ENCODE data around the gene PDILT.
"Not testable (repeated sequence)": the region's sequence is repeated elsewhere in the genome, so short reads cannot be mapped to it uniquely, and the experiment has no call there.

The PDILT gene, protein sequence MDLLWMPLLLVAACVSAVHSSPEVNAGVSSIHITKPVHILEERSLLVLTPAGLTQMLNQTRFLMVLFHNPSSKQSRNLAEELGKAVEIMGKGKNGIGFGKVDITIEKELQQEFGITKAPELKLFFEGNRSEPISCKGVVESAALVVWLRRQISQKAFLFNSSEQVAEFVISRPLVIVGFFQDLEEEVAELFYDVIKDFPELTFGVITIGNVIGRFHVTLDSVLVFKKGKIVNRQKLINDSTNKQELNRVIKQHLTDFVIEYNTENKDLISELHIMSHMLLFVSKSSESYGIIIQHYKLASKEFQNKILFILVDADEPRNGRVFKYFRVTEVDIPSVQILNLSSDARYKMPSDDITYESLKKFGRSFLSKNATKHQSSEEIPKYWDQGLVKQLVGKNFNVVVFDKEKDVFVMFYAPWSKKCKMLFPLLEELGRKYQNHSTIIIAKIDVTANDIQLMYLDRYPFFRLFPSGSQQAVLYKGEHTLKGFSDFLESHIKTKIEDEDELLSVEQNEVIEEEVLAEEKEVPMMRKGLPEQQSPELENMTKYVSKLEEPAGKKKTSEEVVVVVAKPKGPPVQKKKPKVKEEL

DNA sequence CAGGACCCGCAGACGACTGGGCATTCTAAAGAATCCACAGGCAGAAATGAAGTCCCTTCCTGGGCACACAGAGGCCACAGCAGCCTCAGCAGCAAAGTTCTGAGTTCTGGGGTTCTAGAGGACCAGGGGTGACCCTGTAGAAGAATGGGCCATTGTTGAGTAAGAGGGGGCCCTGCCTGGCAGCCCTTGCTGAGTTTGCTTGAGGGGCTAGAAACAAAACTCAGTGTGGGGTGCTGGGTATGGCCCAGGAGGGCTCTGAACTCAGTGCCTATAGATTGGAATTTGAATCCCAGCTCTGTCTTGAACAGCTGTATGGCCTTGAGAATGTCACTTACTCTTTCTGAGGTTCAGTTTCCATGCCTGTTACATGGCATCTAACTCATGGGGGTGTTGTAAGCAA lies at the start of gene PDILT:
Gene PDILT, minus strand, starts transcription at position 101 of the 400 bp plus-strand sequence. CDS start 5,437 bp downstream, outside the sequence.
- DNase-seq, result no peak

DNA sequence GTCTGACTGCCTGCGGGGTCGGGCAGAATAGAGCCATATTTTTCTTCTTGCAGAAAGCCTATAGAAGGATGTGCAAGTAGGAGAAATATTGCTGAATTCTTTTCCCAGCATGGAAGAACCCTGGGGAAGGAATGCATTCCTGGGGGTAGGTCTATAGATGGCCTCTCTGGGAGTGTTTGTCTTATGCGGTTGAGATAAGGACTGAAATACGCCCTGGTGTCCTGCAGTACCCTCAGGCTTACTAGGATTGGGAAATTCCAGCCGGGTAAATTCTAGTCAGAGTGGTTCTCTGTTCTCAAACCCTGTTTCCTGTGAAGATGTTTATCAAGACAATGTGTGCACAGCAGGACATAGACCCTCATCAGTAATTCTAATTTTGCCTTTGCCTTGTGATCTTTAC lies 49.1 kb upstream of the PDILT start:
- DNase-seq, result not testable (repeated sequence)

DNA sequence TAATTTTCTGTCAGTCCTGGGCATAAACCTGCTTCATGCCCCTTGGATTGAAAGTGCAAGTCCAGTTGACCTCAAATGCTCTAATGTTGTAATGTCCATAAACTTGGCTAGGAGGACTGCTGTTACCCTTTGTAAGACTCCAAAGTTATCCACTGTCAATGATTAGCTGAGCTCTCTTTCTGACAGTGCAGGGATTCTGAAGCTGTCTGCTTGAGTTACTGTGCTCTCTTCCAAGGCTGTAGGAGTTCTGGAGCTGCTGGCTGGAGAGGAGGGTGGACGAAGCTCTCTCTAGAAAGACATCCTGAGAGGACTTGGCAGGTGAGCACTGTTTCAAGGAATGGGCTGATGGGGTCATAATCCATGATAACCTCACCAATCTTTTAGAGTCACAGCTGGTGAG lies 46.8 kb upstream of the PDILT start, which contains the start of gene ACSM2A:
Gene ACSM2A, plus strand, starts transcription at position 158 of the 400 bp plus-strand sequence. CDS start 8,594 bp downstream, outside the sequence.
- DNase-seq, result not testable (repeated sequence)

DNA sequence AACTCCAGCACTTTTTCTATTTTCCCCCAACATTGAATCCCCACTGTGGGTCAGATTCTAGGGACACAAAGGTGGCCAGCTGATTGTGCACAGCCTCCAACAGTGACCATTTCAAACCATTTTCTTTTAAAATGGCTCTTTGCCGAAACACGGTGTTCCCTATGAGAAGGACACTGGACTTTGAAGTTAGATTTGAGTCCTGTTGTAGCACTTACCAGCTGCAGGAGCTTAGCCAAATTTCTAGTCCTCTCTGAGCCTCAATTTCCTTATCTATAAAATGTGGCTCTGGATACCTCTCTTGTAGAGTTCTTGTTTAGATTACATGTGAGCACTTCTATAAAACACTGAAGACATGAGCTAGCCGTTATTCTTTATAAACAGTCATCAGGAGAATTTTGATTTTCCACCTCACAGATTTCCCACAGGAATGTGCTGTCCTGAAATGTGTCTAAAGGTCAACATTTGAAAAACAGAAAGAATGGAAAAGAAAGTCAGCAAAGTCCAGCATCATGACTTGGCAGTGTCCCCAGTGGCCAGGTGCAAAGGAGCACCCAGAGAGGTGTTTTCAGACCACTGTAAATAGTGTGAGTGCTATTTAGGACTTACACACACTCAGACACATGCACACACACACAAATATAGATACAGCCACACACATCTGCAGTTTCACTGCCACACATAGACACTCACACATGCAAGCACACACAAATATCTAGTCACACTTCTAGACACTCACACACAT lies 42.3 kb upstream of the PDILT start:
- not testable (repeated sequence) for DNase-seq

- not testable (repeated sequence) for DNase-seq
Measured at GRCh38 chr16:20441859-20442258, 37.3 kb upstream of the PDILT start.

DNA sequence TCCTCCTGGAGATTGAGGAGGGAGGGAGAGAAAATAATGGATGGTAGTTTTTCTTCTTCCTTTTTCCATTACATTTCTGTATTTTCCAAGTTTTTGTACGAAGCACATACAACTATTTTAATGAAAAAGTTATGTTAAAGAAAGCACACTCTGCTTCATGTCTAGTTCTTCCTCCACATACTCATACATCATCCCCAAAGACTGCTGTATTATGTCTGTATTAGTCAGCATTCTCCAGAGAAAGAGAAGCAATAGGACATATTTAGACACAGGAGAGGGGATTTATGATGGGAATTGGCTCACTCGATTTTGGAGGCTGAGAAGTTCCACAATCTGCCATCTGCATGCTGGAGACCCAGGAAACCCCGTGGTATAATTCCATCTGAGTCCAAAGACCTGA lies 36.7 kb upstream of the PDILT start:
- DNase-seq, result no peak

- not testable (repeated sequence) for DNase-seq
Measured at GRCh38 chr16:20440731-20441130, 36.2 kb upstream of the PDILT start.

- not testable (repeated sequence) for DNase-seq
Measured at GRCh38 chr16:20439820-20440231, 35.3 kb upstream of the PDILT start.

DNA sequence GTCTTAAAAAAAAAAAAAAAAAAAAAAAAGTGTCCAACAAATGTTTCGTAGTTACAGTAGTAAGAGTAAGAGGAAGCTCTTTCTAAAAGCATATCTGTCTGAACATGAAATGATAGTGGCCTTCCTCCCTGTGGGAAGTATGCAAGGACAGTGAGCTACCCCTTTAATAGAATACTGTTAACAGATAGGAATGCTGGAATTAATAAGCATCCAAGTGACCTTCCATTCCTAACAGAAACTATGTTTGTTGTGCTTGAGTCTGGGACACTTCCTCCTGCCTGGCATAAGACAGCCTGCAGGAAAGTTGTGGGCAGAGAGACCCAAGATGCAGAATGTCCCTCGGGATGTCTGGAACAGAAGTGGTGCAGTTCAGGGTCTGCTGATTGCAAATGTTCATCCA lies 34.4 kb upstream of the PDILT start:
- DNase-seq, result not testable (repeated sequence)

- no peak for DNase-seq
Measured at GRCh38 chr16:20430948-20431347, 26.4 kb upstream of the PDILT start.

- DNase-seq, result not testable (repeated sequence)
Measured at GRCh38 chr16:20430480-20430879, 25.9 kb upstream of the PDILT start.

- not testable (repeated sequence) for DNase-seq
Measured at GRCh38 chr16:20429499-20429898, 25.0 kb upstream of the PDILT start.

DNA sequence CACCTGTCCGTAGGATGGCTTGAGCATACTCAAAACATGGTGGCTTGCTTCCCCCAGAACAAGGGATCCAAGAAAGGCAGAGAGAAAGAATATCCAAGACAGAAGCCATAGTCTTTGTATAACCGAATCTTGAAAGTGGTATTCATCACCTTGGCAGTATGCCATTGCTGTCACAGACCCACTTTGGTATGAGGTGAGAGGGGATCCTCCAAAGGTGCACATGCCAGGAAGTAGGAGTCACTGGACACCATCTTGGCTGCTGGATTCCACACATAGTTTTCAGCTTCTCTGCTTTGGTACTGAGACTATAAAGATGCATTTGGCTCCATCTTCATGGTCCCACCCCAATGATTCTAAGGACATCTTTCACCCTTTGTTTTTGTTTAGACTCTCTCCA lies 22.9 kb upstream of the PDILT start:
- not testable (repeated sequence) for DNase-seq

DNA sequence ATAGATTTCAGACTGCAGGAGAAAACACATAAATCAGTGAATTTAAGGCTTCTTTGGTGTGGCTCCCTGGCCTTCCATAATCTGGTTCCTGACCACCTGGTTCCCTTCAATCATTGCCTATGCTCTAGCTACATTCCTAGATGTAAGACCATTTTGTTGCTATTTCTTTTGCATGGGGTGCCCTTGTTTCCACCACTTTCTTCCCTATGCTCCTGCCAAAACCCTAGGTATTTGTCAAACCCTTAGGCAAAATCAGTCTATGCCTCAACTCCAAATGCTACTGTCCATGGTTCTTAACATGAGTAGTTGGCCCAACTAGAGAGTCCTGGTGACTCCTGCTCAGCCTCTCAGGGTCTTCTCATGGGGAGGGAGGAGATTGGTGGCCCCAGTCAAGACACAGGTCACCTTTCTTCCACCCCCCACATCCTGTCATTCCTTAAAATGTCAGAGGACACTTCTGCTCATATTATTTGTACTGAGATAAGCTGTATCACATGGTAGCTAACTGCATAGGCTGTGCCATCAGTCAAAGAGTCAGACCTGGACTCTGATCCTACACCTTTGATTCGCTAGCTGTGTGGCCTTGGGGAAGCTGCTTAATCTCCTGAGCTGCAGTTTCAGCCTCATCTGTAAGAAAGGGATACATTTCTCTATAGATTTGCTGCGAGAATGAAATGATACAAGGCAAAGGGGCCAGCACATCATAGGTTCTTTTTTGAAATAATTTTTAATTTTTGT lies 19.8 kb upstream of the PDILT start:
- no peak for DNase-seq

- DNase-seq, result not testable (repeated sequence)
Measured at GRCh38 chr16:20423772-20424128, 19.2 kb upstream of the PDILT start.

DNA sequence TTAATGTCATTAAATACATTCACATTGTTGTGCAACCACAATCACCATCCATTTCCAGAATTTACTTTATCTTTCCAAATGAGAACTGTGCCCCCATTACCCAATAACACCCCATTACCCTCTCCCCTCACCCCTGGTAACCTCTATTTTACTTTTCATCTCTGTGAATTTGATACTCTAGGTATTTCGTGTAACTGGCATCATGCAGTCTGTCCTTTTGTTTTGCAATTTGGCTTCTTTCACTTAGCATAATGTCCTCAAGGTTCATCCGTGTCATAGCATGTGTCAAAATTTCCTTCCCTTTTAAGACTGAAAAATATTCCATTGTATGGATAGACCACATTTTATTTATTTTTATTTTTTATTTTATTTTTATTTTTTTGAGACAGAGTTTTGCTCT lies 17.2 kb upstream of the PDILT start:
- DNase-seq, result not testable (repeated sequence)

DNA sequence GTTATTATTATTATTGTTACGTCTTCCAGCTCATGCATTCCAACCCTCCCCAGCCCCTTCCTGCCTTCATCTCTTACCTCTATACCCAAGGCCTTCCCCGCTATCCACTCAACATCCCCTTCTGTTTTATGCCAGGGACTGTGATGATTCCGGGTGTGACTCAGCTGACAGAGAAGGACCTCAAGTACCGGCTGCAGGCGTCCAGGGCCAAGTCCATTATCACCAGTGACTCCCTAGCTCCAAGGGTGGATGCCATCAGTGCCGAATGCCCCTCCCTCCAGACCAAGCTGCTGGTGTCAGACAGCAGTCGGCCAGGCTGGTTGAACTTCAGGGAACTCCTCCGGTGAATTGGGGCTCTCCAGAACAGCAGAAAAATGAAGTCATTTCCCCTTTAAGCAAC lies 14.6 kb upstream of the PDILT start:
- DNase-seq, result not testable (repeated sequence)

DNA sequence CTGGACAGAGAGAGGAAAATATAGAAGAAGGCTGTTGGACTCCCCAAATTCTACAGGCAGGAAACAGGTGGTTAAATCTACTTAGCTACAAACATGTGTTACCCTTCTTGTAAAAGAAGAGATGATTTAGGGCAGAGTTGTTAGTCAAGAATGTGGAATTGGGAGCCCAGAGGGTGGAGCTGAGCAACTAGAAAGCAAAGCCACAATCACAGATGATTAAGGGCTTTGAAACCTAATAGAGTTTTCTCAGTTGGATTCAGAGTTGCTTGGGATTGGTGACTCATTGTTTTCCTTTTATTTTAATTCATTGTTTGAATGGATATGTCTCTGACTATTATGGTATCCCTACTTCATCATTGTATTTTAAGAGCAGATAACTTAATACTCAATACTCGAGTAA lies 11.0 kb upstream of the PDILT start:
- no peak for DNase-seq

DNA sequence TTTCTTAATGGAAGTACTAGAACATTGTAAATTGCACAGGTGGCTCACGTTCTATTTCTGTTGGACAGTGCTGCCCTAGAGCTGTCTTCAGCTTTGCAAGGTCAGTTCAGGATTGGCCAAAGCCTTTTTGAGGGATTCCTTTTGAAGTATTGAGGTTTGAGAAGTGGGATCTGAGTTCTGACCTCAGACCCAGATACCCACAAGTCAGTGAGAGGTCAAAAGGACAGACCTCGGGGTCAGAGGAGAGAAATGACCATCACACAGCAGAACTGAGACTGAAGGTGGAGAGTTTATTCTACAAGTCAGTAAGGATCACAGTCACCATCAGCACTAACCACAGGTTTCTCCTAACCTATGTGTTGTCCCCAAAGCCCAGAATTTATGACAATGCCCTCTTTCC lies 6.5 kb upstream of the PDILT start:
- no peak for DNase-seq

GRCh38 chr16:20410121-20410723 lies 5.7 kb upstream of the PDILT start:
- DNase-seq, result no peak

GRCh38 chr16:20409398-20410120 lies 5.0 kb upstream of the PDILT start, which contains the start of gene ACSM5:
TSS of gene ACSM5 (plus strand) at chr16:20409534. CDS start at chr16:20411485, 1,951 bp downstream.
- DNase-seq, result no peak

DNA sequence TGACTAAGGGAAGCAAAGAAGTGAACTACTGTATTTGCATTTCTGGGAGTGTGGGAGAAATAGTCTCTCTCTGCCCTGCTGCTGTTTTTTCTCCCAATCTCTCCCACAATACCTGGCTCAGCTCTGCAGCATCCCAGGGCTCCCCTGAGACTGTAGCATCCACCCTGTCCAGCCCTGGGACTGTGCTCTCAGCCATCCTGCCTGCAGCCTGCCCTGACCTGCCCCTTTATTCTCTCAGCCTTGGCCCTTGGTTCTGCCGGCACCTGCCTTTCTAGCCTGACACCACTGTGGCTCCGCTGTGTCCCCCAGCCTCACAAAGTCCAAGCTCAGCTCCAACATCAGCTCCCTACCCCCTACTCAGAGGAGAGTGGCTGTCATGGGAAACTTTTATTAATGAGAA lies 1.9 kb downstream of the PDILT start:
- DNase-seq, result no peak

All from stimulated activated CD4-positive, alpha-beta T cell treated with anti-CD3 and anti-CD28 coated beads, Interleukin-2, amount 100 ng/mL, for 24 hours (primary cell).